ENCODE measurements around the gene COL1A2.

- TF ChIP-seq, protein P1, sequence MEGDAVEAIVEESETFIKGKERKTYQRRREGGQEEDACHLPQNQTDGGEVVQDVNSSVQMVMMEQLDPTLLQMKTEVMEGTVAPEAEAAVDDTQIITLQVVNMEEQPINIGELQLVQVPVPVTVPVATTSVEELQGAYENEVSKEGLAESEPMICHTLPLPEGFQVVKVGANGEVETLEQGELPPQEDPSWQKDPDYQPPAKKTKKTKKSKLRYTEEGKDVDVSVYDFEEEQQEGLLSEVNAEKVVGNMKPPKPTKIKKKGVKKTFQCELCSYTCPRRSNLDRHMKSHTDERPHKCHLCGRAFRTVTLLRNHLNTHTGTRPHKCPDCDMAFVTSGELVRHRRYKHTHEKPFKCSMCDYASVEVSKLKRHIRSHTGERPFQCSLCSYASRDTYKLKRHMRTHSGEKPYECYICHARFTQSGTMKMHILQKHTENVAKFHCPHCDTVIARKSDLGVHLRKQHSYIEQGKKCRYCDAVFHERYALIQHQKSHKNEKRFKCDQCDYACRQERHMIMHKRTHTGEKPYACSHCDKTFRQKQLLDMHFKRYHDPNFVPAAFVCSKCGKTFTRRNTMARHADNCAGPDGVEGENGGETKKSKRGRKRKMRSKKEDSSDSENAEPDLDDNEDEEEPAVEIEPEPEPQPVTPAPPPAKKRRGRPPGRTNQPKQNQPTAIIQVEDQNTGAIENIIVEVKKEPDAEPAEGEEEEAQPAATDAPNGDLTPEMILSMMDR (IDR thresholded peaks at IDR 0.05) = no peak
- TF ChIP-seq POLR2A (IDR thresholded peaks at IDR 0.05; ENCODE audit: low read depth) = no peak
- TF ChIP-seq POLR2AphosphoS5 (IDR thresholded peaks at IDR 0.05) = no peak
These were observed 30.9 kb downstream of the COL1A2 start for GRCh38 chr7:94425546-94425945.

All from esophagus muscularis mucosa (tissue), 3 donors.